Left ventricle myocardium inferior (tissue), 1 donor: ENCODE results near the gene CDK17. TPM values are rescaled to one million over a fixed set of nuclear protein-coding genes. Genes with fewer than 3 reads are reported as not detected.
"Not testable (repeated sequence)": the region's sequence is repeated elsewhere in the genome, so short reads cannot be mapped to it uniquely, and the experiment has no call there.

ENCODE experiments used
- DNase-seq: peaks from one replicate; pipeline ENCODE4 v3.0.0-alpha.2; 2020
- H3K27ac ChIP-seq: fragments of 200-600 bp; replicated peaks from 2 replicates; pipeline ENCODE4 v1.8.0; 2021
- H3K27me3 ChIP-seq: fragments of 200-600 bp; 2 replicates; pipeline ENCODE4 v1.8.0; 2021; ENCODE audit warnings: low read depth
- H3K36me3 ChIP-seq: fragments of 200-600 bp; 2 replicates; pipeline ENCODE4 v1.8.0; 2021
- H3K4me1 ChIP-seq: fragments of 200-600 bp; 2 replicates; pipeline ENCODE4 v1.8.0; 2021
- H3K4me3 ChIP-seq: fragments of 200-600 bp; 2 replicates; pipeline ENCODE4 v1.8.0; 2021; ENCODE audit warnings: mild to moderate bottlenecking, moderate library complexity
- H3K9me3 ChIP-seq: fragments of 200-600 bp; replicated peaks from 2 replicates; pipeline ENCODE4 v1.8.0; 2021
- intact Hi-C: fragments of 100-400 bp; cut with micrococcal nuclease; formaldehyde crosslinking; loops from one replicate; pipeline ENCODE4 v1.11.0; 2022
- total RNA-seq: library from RNA; stranded (reverse); fragmentation: NEBNext Ultra II Directional; extraction: Animal tissue kit (Norgen Biotek cat#: 25700); gene quantifications from one replicate; pipeline ENCODE4 v1.2.1, GENCODE V29; 2021
- TF ChIP-seq, protein P1 (sequence below): fragments of 200-600 bp; IDR thresholded peaks from 2 replicates; pipeline ENCODE4 v1.8.0; 2021; ENCODE audit warnings: antibody characterized with exemption, mild to moderate bottlenecking, borderline replicate concordance
- donor health status: DM: no; HTN: yes; CAD: no; lungs with severe emphysema.

Gene CDK17
- total RNA-seq, 1 donor from 2014 or later: 15.9 TPM

GRCh38 chr12:96395236-96395635 lies 5.0 kb downstream of the CDK17 start:
- intact Hi-C loops: no loop called here
- H3K4me1 ChIP-seq: peaks cover 86% of the 10 kb centered on the region
- peak overlapping the region; percentile 96 for H3K27ac ChIP-seq
- no peaks in the 10 kb centered on the region for H3K9me3 ChIP-seq
- no peak for DNase-seq
- TF ChIP-seq, protein P1, sequence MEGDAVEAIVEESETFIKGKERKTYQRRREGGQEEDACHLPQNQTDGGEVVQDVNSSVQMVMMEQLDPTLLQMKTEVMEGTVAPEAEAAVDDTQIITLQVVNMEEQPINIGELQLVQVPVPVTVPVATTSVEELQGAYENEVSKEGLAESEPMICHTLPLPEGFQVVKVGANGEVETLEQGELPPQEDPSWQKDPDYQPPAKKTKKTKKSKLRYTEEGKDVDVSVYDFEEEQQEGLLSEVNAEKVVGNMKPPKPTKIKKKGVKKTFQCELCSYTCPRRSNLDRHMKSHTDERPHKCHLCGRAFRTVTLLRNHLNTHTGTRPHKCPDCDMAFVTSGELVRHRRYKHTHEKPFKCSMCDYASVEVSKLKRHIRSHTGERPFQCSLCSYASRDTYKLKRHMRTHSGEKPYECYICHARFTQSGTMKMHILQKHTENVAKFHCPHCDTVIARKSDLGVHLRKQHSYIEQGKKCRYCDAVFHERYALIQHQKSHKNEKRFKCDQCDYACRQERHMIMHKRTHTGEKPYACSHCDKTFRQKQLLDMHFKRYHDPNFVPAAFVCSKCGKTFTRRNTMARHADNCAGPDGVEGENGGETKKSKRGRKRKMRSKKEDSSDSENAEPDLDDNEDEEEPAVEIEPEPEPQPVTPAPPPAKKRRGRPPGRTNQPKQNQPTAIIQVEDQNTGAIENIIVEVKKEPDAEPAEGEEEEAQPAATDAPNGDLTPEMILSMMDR: no peak
- no peaks in the 10 kb centered on the region for H3K27me3 ChIP-seq
- no peaks in the 10 kb centered on the region for H3K36me3 ChIP-seq
- no peak overlapping the region for H3K4me3 ChIP-seq

GRCh38 chr12:96393229-96393628 lies 7.0 kb downstream of the CDK17 start:
- H3K9me3 ChIP-seq, DNase-seq, H3K4me3 ChIP-seq, H3K27me3 ChIP-seq, H3K36me3 ChIP-seq, intact Hi-C loops: not testable (repeated sequence)
- peaks cover 66% of the 10 kb centered on the region for H3K4me1 ChIP-seq
- H3K27ac ChIP-seq: peak overlapping the region; percentile 51

GRCh38 chr12:96392397-96392796 lies 7.8 kb downstream of the CDK17 start:
- no peaks in the 10 kb centered on the region for H3K36me3 ChIP-seq
- TF ChIP-seq, protein P1: no peak
- peak overlapping the region; percentile 11 for H3K4me3 ChIP-seq
- DNase-seq: no peak
- peaks cover 65% of the 10 kb centered on the region for H3K4me1 ChIP-seq
- H3K9me3 ChIP-seq: no peaks in the 10 kb centered on the region
- no peaks in the 10 kb centered on the region for H3K27me3 ChIP-seq
- intact Hi-C loops: no loop called here
- peak overlapping the region; percentile 51 for H3K27ac ChIP-seq

DNA sequence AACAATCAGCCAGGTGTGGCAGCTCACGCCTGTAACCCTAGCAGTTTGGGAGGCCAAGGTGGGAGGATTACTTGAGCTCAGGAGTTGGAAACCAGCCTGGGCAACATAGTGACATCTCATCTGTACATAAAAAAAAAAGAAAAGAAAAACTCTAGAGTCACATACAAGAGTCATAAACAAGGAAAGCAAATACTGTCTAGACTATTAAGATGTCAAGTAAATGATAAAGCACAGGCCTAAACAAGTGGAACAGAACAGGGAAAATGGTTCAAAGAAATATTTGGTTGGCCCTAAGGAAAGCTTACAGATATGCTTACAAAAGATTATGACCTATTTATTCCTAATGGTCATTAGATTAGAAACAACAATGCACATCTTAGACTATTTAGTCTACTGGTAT lies 12.3 kb downstream of the CDK17 start:
- intact Hi-C loops: no loop called here
- H3K4me1 ChIP-seq: peaks cover 51% of the 10 kb centered on the region

DNA sequence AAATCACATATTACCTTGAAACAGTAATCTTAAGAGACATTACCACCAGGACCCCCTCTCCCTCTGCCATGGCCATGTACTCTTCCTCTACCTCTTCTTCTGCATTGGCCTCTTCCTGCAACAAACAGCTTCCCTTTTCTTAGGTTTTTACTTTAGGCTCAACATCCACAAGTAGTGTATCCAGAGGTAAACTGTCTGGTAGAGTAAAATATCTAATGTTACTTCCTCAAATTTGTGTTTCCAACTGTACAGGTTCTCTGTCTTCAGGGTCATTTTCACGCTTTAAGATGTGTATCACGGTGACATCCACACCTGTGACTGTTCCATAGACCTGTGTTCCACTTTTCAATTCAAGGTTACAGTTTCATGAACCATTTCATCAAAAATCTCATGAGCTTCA lies 13.4 kb downstream of the CDK17 start:
- TF ChIP-seq, protein P1: no peak
- no peak for DNase-seq
- H3K4me3 ChIP-seq: no peak overlapping the region
- H3K36me3 ChIP-seq: no peaks in the 10 kb centered on the region
- H3K4me1 ChIP-seq: peaks cover 47% of the 10 kb centered on the region
- H3K27me3 ChIP-seq: no peaks in the 10 kb centered on the region
- peaks cover 16% of the 10 kb centered on the region for H3K9me3 ChIP-seq
- H3K27ac ChIP-seq: no peak overlapping the region
- intact Hi-C loops: no loop called here

More for the DNA sequence above, 12.3 kb downstream of the CDK17 start:
- Histone ChIP-seq H3K4me3 (no peak overlapping the region), H3K27ac (no peak overlapping the region), H3K36me3 (no peaks in the 10 kb centered on the region), H3K27me3 (no peaks in the 10 kb centered on the region), H3K9me3 (peaks cover 9% of the 10 kb centered on the region)
- no peak for DNase-seq
- TF ChIP-seq, protein P1: no peak

DNA sequence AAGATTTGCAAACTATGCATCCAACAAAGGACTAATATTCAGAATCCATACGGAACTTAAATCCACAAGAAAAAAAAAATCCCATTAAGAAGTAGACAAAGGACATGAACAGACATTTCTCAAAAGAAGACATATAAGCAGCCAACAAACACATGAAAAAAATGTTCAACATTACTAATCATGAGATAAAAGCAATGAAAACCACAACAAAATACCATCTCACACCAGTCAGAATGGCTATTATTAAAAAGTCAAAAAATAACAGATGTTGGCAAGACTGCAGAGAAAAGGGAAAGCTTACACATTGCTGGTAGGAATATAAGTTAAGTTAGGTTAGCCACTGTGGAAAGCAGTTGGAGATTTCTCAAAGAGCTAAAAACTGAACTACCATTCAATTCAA lies 16.2 kb downstream of the CDK17 start:
- Histone ChIP-seq H3K4me1 (peaks cover 59% of the 10 kb centered on the region), H3K4me3 (no peak overlapping the region), H3K36me3 (no peaks in the 10 kb centered on the region), H3K27me3 (no peaks in the 10 kb centered on the region), H3K9me3 (peaks cover 16% of the 10 kb centered on the region), H3K27ac (no peak overlapping the region)
- no peak for DNase-seq
- TF ChIP-seq, protein P1: no peak
- intact Hi-C loops: no loop called here
